ENCODE data around the gene GSTM3.
A peak's percentile ranks its signal among the peaks of the same experiment; 100 is the strongest.

The GSTM3 gene

DNA sequence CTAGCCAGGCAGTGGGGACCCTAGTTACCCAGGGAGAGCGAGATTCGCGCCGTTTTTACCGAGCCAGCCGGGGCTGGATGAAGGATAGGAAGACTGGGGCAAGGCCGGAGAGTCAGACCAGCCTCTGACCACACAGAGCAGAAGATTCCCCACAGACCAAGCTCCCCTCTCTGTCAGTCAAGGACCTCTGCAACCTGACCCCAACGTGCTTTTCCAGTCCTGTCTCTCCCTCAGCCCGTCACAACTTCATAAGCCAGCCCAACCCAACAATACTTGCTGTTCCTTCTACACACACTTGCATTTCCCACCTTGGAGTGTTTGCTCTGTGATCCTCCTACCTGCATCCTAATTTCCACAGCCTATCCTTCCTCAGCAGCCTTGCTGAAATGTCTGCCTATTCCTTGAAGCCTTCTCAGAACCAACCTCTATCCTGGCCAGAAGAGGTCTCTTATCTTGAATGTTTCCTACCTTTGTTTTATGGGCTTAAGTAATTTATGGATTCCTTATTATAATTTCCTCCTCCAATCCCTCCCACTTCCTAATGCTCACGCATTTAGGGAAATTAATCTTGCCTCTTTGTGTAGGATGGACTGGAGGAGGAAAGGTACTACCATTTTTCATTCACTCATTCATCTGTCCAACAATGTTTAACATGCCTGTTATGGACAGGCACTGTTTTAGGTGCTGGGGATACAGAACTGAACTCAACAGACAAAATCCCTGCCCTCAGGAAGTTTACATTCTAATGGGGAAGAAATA lies at the start of gene GSTM3:
Gene GSTM3 (minus strand): TSS at position 424 of the 759 bp plus-strand sequence. CDS start 751 bp downstream, outside the sequence.
- peak in 3 of 56 donors; percentile 18 to 49 (median 38) for DNase-seq

DNA sequence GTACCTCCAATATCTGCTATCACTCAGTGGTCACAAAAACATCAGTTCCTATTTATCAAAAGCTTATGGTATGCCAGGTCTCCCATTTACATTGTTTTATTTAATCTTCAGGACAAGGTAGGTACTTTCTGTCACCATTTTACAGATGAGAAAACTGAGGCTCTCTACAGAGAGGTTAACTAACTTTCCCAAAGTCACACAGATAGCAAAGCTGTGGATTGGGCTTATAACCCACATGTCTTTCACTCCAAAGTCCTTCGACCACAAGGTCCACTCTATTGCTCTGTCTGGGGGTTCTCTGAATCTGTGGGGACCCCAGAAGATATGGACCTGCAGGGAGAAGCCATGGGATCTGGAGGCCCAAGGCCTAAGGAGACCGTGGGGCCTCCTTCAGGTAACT lies 49.5 kb upstream of the GSTM3 start:
- no peak for DNase-seq

DNA sequence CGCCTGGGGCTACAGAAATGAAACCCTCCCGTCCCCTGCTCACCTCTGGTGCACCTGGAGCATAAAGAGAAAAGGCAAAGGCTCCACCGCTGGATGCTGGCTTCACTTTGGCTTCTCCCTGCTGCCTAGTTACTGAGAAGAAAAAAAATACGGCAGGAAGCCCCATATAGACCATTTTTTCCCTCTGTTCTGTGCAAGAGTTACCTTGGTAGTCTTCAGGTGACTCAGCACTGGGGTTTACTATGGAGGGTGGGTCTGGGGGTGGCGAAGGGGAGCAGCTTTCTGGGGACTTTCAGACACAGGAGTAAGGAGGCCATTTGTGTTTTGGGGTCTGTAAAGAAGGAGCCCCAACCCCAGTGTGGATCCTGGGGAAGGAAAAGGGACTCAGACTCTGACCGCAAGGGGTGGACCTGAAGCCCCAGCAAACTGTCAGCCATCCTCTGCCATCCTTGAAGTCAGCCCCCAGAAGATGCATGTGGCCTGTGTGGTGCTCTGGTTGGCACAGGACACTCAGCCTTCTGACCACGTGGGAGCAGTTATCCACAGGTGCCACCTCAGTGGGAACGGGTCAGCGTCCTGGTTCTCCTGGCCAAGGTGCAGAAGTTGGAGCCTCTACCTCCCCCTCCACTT lies 48.8 kb upstream of the GSTM3 start:
- DNase-seq: no peak

DNA sequence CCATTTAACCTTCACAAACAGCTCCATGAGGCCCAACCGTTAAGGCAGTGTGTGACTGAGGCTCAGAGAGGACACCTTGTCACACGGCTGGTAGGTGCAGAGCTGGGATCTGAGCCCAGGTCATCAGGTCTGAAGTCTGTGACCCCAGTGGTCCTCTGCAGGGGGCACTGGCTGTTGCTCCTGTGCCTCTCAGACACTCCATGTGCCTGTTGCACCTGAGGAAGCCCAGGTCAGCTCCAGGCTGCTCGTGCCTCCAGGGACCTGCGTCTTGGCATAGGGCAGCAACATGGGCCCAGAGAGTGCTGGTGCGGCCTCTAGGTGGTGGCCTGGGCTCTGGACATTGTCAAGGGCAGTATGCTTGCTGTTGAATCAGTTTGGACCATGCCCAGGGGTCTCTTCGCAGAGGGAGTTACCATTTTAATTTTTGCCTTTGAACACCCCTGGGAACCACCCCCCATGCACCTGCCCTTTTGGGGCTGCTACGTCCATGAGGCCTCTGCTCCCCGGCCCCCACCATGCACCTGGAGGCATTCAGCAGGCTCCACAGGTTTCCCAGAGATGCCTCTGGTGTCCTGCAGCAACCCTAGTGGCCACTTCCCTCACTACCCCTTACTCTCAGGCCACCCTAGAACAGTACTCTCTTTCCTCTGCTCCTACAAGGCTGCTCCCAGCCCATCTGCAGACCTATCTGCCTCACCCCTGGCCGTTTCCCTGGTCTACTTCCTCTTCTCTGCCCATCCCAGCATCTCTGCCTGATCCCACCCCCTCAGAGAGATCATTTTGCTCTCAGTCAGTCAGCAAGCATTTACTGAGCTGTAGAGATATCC lies 48.1 kb upstream of the GSTM3 start:
- no peak for DNase-seq

DNA sequence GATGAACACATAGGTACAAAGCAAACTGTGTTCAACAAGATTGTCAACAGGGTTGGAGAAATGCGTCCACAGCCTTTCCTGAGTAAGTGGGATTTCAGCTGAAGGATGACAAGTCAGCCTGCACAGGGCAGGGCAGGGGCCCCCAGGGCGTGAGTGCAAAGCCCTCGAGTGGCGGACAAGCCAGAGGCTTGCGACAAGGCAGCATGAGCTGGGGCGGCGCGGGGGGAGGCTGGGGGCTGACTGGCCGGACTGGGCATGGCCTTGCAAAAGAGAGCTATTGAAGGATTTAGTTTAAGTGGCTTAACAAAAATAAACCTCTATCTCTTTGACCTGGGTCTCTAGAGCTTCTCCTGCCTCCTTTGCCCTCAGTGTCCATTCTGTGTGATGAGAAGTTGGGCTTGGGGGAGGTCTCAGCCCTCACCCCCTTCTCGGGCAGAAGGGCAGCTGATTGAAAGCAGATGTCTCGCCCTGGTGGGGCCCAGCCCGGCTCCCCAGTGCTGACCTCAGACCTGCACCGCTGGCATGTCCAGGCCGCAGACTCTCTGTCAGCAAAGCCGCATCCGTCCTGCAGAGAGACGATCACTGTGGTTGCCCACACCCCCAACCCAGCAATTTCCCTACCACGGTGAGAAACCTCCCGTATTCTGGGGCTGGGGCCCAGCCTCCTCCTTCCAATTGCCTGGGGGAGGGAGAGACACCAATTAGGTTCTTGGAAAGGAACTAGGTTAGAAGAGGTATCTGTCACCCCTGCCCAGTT lies 47.2 kb upstream of the GSTM3 start:
- peak in 2 of 56 donors; percentile 11 to 18 for DNase-seq

DNA sequence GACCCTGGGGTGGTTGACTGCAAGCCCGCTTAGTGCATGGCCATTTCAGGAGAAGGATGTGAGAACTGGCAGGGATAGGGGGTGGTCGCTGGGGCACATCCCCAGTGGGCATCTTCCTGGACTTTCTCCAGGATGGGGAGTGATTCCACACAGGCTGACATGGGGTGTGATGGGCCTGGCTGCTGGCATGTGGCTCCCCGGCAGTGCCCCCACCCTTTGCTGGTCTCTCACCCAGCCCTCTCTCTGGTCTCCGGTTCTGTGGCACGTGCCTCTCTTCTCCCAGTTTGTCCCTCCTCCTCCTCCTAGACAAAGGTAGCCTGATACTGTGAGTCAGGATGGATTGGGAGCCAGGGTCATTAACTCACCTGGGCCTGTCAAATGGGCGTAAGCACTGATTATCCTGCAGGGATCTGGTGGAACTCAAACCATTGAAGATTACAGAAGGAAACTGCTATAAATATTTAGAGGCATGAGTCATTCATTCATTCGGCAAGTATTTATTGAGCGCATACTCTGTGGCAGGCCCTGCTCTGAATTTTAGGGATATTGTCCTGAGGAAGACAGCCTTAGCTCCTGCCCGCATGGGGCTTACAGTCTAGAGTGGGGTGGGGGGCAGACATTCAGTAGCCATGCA lies 46.5 kb upstream of the GSTM3 start:
- DNase-seq: no peak

DNA sequence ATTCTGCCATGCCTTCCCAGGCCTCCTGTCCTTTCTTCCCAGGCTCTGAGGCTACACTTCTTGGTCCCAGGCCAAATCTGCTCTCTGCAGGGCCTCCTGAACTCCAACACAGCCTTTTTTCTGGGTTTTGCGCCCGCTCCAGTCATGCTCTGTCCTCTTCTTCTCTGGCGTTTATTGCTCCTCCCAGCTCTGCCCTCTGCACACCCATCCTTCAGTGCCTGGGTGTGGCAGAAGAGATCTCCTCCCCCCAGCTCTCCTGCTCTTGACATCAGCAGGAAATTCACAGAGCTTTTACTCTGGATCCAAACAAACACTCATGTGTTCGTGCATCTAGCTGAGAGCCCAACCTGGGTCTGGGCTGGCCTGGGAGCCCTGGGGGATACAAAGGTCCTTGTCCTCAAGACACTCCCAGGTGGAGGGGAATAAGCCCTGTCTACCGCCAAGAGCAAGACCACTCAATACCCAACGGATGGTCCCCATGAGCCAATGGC lies 45.7 kb upstream of the GSTM3 start:
- DNase-seq: no peak

DNA sequence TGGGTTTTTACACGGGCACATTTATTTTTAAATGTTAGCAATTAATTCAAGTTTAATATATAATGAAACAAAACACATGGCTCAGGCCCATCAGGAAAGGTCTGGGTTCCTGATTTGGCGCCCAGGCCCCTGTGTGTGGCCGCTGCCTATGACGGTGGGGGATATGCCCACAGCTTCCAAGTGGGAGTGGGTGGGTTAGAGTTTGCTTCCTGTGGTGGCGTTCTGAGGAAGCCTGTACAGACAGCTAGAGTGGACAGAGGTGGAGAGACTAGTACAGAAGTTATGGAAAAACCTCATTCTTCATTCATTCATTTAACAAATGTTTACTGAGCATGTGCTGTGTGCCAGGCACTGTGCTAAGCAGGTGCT lies 45.3 kb upstream of the GSTM3 start:
- DNase-seq: no peak

DNA sequence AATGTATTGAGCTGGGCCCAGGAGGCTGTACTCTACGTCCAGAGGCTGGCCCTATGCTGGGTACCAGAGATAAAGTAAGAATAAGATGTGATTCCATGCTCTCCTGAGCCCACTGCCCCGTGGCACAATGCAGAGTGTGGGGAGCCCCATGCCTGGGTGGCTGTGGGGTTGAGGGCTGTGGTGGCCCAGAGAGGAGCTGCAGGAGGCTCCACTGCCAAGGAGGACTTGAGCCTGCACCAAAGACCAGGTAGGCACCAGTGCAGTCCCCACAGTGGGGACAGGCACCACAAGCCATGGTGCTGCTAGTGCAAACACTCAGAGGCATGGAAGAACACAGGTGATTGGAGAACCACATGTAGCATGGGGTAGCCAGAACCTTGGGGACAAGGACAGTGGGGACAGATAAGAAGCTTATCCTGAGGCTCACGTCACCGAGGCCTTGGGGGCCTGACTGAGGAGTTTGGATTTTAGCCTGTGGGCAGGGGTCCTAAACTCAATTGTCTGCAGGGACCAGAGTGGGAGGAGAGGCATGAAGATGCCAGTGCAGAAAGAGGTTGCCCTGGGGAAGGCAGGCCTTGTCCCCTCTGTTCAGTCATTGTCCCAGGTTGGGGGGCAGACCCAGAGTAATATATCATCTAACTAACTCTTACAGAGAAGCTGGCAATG lies 44.7 kb upstream of the GSTM3 start:
- no peak for DNase-seq

DNA sequence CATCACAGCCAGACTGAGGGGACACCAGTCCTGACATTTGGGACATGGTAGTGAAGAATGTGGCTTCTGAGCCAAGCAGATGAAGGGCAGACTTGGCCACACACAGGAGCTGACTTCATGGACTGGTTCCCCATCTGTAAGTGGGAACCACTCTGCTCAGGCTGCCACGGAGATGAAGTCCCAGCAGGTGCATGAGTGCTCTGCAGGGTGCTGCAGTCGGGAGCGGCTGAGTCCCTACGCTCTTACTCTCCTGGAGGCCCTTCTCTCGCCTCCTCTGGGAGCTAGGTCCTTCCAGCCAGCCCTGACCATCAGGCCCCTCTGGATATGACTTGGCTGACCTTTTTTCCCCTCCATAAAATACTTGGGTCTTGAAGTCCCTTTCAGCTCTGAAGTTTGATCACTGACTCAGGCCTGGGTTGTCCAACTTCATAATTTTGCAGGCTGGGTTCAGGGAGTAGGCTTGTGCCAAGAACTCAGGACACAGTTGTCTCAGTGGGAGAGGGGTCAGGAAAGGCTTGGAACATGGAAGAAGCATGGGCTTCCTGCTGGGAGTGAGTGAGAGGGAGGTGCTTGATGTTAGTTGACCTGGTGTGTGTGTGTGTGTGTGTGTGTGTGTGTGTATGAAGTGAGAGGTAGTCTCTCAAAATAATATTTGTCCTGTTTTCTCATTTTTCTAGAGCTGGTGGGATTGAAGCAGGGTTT lies 43.9 kb upstream of the GSTM3 start:
- no peak for DNase-seq

DNA sequence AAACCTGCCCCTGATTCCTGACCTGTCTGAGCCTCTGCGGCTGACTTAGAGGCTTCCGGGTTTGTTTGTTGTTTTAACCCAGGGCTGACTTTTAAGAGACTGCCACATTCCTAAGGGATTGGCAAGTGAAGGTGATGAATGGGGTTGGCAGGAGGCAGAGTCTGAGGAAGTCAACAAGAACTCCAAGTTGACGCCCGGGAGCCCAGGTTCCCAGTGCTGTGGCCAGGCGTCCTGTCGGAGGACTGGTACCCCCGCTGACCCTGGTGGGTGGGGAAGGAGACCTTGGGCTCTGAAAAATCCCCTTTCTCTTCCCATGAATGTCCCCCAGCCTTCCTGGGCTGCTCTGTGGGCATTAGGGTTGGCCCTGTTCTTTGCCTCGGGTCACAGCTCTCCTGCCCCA lies 42.6 kb upstream of the GSTM3 start:
- no peak for DNase-seq

DNA sequence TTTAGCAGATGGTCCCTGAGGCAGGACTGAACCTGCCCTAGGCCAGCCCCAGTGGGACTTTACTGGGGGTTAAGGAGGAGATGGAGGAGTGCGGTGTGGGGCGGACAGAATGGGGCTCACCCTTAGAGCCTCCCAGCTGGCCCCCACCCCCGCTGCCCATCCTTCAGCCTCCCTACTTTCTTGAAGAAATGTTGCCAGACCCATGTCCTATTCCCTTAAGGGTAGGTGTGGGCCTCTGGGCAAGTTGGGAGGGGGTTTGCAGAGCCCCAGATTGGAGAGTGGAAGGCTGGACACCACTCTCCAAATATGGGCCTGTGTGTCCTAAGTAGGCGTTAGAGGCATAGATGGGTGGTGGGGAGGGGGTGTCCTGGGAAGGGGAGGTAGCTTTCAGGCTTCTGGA lies 42.1 kb upstream of the GSTM3 start:
- DNase-seq: no peak

DNA sequence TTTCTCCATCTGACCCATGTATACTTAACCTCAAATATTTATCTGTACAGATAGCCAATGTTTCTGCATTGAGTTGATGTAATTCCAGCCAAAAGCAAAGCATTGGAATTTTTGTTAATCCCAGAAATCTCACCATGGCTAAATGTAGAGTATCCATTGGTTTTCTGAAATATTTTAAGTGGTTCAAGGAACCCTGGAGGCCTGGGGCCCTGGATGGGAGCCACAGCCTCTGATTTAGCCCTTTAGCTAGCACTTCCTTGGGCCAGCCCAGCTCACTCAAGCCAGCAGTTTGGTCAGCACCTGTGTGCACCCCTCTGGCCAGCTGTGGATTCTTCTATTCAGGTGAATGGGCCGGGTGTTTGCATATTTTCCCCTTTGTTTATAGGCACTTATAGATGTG lies 41.7 kb upstream of the GSTM3 start:
- DNase-seq: no peak

DNA sequence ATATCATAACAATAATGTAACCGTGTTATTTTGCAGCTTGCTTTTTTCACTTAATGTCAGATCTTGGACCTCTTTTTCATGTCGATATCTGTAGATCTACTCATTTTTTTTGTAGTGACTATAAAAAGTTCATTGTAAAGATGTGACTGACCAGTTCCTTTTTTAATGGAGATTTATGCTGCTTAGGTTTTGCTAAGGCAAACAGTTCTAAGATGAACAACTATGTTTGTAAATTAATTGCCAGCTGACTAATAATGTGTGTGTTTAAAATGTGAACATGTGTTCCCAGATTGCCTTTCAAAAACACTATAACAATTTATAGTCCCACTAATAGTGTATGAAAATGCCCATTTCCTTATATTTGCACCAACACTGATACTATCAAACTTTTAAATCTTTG lies 41.0 kb upstream of the GSTM3 start:
- DNase-seq: no peak

DNA sequence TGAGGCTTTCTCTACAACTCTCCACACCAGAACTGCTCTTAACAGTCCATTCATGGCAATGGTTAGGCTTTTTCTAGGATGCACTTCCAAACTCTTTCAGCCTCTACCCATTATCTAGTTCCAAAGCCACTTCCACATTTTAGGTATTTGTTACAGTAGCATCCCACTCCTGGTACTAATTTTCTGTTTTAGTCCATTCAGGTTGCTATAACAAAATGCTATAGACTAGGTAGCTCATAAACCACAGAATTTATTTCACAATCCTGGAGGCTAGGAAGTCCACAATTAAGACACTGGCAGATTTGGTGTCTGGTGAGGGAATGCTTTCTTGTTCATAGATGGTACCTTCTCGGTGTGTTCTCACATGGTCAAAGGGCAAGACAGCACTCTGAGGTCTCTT lies 40.1 kb upstream of the GSTM3 start:
- DNase-seq: no peak

DNA sequence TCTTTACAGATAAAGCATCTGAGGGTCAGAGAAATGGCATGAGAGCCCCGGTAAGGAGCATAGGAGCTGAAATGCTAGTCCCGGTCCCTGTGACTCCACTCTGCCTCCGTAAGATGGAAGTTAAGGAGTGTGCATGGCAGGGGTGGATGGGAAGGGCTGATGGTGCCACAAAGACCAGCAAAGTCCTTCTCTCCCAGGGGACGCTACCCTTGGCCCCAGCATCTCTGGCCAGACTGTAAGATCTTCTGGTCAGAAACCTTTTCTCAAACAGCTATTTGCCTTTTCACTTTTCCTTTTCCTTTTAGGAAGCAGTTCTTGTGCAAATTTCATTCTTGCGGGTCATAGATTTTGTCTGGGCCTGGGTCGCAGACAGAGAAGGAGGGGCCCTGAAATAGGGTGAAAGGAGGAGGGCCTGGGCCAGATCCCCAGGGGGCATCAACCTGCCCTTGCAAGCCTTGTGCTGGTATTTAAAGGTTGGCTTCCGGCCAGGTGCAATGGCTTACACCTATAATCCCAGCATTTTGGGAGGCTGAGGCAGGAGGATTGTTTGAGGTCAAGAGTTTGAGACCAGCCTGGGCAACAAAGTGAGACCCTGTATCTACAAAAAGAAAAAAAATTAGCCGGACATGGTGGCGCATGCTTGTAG lies 37.3 kb upstream of the GSTM3 start:
- DNase-seq: no peak

DNA sequence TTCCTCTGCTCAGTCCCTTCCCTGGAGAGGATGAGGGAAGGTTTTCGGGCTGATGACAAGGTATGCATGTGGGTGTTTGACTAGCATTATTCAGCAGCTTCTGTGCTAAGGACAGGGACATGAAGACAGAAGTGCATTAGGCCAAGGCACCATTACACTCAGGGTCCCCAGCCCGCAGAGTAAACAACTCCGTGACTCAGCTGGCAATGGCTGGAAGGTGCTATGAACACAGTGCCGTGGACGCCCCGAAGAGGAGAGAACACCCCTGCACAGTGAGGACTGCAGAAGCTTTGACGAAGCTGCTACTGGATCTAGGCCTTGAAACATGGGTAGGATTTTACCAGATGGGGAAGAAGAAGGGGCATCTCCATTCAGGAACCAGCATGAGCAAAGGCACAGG lies 36.6 kb upstream of the GSTM3 start:
- no peak for DNase-seq

DNA sequence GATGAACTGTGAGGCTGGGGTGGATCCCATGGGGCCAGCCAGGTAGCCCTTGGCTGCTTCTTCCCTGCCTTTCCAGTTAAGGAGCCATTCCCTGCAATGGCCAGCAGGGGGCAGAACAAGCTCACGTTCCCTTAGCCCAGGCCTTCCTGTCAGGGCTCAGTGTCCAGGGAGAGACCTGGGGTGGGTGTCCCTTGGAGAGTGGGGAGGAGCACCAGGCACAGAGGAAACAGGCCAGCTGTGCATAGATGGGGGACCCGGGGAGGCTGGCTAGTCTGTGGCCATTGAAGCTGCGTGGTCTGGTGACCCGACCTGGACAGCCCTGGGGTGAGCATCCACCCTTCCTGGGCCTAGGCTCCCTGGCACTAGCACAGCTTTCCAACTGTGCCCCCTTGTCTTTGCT lies 36.1 kb upstream of the GSTM3 start:
- peak in 52 of 56 donors; percentile 15 to 88 (median 70) for DNase-seq

DNA sequence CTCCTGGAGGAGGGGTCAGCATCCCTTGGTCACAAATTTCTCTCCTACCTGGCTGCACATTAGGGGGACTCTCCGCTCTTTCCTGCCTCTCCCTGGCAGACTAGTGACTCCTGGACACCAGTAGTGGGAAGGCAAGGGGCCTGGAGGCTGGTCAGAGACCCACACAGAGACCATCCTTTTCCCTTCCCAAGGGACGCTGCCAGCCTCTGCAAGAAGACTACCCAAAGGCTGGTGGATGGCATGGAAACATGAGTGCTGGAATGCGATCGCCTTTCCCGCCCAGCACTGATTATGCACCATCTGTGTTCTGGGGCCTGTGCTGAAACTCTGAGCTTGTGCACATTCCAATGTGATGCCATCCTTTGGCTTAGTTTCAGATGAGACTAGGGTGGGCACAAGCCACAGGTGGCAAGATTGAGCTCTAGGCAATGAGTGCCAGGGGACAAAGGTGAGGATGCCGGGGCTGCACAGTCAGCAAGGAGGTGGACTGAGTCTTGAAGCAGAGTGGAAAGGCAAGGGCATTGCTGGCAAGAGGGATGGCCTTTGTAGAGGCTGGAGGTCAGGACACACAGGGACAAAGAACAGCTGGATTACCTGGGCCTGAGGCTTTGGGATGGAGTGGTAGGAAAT lies 35.5 kb upstream of the GSTM3 start:
- no peak for DNase-seq
